SHP77 (cell line): ENCODE measurements around the gene TMEM116.
"Not testable (repeated sequence)": the region's sequence is repeated elsewhere in the genome, so short reads cannot be mapped to it uniquely, and the experiment has no call there.

ENCODE experiments used
- DNase-seq, 2 experiments: peaks; one replicate each; lab custom pipeline; 2025; lab: John Stamatoyannopoulos, UW

TMEM116 gene

DNA sequence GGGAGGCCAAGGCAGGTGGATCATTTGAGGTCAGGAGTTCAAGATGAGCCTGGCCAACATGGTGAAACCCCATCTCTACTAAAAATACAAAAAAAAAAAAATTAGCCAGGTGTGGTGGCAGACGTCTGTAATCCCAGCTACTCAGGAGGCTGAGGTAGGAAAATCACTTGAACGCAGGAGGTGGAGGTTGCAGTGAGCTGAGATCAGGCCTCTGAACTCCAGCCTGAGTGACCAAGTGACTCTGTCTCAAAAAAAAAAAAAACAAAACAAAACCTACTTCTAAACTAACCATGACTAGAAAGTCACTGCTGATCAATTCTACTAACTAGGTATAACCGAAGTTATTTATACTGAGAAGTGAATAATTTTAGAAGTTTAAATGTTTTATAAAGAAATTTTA lies 3.4 kb downstream of the TMEM116 start:
- DNase-seq: not testable (repeated sequence)

DNA sequence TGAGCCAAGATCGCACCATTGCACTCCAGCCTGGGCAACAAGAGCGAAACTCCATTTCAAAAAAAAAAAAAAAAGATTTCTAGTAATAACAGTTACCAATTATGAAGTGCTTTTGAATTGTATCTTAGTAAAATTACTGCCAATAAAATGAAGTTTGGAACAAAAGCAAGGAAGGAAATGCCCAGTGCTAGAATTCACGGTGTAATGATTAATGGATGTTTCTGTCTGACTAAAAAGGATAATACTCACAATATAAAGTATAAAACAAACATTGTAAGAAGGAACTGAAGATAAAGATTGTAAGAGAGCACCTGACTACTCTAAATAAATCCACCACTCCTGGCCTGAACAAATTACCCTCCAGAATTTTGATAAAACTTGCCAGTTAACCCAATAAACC lies 4.0 kb downstream of the TMEM116 start:
- no peak for DNase-seq

DNA sequence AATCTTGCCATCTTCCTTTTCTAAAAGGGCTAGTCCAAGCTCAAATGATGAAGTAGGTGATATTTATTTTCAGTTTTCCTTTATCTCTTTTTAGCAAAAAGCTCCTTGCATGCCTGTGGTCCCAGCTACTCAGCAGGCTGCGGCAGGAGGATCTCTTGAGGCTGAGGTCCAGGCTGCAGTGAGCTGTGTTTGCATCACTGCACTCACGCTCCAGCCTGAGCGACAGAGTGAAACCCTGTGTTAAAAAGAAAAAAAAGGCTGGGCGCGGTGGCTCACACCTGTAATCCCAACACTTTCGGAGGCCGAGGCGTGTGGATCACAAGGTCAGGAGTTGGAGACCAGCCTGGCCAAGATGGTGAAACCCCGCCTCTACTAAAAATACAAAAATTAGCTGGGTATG lies 5.0 kb downstream of the TMEM116 start:
- no peak for DNase-seq

DNA sequence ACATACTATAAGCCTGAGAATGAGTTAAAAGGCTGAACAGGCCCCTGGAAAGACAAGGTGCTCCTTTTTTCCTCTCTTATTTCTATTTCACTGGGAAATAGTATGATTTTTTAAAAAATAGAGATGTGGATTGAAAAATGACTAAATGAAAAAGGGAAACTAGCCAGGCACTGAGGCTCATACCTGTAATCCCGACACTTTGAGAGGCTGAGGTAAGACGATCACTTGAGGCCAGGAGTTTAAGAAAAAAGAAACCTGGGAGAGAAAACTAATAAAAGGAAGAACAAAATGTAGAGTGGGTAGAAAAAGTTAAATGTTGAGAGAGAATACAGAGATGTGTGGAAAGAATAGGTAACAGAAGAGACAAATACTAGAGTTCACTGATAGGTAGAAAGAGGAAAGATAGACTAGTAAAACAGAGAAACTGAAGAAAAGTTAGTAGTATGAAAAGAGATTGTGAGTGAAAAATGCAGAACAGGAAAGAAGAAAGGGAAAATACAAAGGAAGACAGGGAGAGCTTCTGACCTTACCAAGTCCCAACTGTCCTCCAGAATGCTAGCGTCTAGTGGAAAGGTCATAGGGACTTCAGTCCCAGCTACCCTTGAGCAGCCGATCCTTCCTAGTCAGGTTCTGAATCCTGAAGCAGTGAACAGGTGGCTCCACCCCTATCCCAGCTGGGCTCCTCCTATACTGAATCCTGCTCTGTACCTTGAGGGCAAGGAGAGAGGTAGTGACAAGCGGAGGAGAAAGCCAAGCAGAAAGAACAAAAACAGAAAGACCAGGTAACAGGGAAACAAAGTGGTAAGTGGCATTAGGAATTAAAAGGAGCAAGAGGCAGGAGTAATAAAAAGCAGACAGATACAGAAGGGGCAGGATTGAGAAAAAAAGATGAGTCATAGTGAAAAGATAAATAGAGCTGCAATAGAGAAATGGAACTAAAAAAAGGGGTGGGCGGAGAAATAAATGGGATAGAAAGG lies 7.3 kb downstream of the TMEM116 start:
- DNase-seq: peak in 1 of 2 experiments; percentile 30

DNA sequence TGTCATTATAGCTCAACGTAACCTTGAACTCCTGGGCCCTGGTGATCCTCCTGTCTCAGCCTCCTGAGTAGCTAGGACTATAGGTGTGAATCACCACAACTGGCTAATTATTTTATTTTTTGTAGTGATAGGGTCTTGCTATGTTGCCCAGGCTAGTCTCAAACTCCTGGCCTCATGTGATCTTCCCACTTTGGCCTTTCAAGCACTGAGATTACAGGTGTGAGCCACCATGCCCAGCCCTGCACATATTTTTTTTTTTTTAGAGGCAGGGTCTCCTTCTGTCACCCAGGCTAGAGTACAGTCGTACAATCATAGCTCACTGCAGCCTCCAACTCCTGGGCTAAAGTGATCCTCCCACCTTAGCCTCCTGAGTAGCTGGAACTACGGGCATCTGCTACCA lies 8.9 kb downstream of the TMEM116 start:
- no peak for DNase-seq

DNA sequence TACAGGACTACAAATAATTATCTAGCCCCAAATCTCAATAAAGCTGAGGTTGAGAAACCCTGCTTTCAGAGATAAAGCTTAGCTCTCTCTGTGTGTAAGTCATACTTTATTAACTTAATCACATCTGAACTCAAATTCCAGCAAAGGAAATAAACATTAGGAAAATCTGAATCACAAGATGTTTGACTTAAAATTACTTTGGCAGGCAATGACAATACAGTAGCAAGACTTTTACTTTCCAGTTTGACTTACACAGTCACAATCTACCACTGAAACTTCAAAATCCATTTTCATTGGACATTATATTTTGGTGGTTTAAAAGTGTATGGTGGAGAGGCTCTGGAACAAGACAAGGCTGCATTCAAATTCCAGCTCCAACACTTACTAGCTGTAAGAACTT lies 11.4 kb downstream of the TMEM116 start:
- DNase-seq: no peak

DNA sequence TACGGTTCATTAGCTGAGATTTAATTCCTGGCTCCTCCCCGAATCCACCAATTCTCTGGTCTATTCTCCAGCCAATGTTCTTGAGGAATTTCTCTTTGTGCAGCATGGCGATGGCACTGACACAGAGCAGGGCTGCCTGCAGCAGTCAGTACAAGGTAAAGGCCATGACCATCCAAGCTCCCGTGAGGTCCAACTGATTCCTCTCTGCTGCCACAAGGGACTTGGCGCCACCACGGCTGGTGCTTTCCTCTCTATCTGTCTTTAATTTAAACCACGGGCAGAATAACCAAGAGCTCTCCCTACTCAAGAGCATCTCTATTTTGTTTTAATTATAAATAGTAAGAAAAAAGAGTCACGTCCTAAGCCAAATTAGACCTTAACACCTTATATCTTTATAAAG lies 12.1 kb downstream of the TMEM116 start:
- DNase-seq: no peak

DNA sequence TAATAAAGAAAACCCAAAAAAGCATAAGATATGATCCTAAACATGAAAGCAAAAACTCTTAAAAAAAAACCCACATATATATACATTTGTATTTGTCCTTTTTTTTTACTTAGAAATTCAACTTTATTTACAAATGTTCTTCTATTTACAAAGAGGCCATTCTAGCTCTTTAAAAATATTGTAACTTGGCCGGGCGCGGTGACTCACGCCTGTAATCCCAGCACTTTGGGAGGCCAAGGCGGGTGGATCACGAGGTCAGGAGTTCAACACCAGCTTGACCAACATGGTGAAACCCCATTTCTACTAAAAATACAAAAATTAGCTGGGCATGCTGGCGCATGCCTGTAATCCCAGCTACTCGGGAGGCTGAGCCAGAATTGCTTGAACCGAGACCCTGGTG lies 13.8 kb downstream of the TMEM116 start:
- DNase-seq: not testable (repeated sequence)

DNA sequence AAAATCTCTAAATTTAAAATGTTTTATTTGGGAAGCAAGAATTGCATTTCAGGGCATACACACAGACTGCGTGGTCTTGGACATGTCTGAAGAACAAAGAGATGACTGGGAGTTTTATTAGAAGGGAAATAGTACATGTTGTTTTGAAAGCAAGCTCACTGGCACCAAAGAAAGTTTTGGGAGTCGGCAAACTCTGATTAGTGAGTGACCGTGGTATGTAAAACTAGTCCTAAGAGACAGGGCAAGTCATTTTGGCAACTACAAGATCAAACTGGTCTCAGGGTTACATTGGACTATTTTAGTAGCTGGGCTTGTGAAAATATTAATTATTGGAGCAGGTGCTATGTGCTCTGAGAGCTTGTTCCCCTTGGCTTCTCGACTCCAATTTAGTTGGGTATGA lies 14.9 kb downstream of the TMEM116 start:
- no peak for DNase-seq

DNA sequence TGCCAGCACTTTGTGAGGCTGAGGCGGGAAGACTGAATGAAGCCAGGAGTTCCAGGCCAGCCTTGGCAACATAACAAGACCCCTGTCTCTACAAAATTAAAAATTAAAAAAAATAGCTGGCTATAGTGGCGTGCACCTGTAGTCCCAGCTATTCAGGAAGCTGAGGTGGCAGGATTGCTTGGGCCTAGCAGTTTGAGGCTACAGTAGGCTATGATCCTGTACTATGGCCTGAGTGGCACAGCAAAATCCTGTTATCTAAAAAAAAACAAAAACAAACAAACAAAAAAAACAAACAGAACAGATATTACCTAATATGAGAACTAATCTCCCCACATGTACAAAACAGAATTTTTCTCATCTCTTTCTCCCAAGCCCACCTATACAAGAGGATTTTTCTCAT lies 15.7 kb downstream of the TMEM116 start:
- DNase-seq: no peak

DNA sequence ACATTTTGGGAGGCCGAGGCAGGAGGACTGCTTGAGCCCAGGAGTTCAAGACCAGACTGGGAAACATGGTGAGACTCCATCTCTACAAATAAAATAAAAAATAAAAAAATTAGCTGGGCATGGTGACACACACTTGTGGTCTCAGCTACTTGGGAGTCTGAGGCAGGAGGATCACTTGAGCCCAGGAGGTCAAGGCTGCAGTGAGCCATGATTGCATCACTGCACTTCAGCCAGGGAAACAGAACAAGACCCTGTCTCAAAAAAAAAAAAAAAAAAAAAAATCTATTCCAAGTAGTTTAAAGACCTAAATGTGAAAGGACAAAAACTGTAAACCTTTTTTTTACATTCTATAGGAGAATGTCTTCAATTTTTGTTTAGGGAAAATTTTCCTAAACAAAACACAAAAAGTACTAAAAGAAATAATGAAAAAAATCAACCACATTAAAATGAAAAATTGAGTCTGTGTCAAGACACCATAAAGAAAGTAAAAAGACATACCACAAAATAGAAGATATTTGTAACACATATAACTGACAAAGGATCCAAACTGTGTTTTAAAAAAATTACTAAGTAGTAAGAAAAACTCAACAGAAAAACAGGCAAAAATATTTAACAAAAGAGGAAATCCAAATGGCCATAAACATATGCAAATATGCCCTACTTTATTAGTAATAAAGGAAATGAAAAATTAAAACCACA lies 17.0 kb downstream of the TMEM116 start:
- no peak for DNase-seq

DNA sequence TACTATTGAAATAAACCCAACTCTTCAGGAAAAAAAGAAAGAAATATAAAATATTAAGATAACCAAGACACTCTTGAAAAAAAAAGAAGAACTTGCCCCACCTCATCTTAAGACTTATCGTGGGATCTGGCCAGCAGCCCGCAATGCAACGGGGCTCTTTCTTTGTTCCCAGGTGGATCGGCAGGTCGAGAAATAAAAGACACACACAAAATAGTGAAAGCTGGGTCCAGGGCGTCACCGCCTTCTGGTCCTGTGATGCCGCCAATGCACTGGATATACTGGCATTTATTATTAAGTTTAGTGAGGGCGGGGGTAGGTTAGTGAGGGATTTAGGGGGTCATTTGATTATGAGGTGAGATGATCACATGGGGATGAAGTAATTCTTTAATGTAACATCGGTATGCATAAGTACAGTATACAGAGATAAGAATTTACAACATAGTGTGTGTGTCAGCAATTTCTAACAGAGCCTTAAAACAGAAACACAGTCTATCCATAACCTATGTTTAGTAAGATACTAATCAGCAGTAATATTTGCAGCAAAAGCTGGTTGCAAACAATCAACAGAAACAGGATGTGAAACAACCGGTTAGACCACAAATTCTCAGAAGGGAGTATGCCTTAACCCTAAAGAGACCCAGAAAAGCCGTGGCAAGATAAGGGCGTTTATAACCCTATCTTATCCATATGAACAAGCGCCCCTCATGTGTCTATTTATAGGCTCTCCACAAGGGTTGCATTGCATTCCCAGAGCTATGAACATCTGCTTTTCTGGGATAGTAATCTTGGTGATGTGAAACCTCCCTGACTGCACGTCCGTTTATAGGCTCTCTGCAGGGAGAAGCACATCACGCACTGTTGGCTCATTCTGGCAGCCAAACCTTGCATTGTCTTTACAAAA lies 18.5 kb downstream of the TMEM116 start:
- not testable (repeated sequence) for DNase-seq

DNA sequence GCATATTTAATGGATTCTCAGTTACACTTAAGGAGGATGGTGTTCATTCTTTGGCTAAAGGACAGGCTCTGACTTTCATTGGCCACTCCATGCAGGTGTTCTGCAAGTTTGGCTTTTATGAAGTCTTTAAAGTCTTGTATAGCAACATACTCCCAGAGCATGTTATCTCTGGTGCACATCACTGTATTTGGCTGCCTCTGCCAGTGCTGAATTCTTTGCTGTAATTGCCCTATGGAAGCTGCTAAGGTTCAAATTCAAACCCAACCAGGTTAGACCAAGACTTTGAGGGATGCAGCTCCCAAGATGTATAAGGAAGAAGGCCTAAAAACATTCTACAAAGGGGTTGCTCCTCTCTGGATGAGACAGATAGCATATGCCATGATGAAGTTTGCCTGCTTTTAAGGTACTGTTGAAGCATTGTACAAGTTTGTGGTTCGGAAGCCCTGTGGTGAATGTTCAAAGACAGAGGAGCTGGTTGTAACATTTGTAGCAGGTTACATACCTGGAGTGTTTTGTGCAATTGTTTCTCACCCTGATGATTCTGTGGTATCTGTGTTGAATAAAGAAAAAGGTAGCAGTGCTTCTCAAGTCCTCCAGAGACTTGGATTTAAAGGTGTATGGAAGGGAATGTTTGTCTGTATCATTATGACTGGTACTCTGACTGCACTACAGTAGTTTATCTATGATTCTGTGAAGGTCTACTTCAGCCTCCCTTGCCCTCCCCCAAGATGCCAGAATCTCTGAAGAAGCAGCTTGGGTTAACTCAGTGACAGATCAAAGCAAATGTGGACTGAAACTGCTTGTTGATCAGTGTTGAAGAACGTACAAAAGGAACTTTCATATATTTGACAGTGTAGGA lies 19.4 kb downstream of the TMEM116 start:
- DNase-seq: no peak

DNA sequence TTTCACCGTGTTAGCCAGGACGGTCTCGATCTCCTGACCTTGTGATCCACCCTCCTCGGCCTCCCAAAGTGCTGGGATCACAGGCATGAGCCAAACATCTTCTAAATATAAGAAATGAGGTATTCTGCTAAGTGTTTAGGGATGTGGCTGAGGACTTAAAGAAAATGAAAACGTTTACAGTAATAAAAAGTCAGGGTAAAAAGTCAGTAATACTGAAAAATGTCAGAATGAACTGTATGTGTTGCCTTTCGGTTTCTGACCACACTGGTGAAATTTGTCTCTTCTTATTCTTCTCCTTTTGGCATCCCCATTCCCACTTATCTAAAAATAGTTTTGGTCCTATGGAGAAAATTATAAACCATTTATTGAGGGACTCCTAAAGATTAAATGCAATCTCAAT lies 20.5 kb downstream of the TMEM116 start:
- DNase-seq: no peak

DNA sequence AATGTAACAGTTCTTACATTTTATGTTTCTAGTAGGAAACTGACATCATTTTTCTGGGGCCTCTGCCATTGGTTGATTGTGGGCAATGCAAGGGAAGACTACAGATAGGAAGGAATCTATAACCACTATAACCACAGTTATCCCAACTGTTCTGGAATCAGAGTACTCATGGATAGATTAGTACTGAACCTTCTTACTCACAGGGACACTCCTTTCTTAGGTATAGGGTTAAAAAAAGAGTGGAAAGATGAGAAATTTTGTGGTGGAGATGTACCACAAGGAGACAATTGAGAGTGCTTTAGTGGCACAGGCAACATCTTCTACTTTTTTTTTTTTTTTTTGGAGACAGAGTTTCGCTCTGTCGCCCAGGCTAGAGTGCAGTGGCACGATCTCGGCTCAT lies 21.0 kb downstream of the TMEM116 start:
- no peak for DNase-seq

DNA sequence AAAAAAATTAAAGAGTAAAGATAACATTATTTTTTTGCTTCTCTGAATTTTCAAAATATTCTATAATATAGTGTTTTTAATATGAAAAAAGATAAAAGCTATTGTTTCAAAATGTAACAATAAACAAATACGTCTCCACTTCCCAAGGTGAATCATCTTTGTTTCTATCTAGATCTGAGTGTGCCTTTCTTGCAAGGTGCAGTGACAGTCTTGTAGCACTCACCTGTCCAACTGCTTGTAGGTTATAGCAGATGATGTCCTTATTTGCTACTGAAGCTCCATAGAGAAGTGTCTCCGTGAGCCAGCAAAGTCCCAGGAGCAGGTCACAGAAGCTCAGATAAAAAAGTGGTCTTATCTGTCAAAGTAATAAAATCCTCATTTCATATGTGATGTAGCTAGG lies 21.4 kb downstream of the TMEM116 start:
- no peak for DNase-seq

DNA sequence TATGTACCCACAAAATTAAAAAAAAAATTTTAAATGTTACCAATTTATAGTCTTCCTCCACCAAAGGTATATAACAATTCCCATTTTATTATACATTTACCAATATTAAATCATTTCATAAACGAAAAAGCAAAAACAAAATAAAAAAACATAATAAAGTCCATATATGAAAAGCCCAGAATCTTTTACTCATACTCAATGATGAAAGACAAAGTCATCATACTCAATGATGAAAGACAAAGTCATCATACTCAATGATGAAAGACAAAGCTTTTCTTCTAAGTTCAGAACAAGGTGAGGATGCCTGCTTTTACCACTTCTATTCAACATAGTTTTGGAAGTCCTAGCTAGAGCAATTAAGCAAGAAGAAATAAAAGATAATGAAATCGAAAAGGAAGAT lies 28.1 kb downstream of the TMEM116 start:
- DNase-seq: no peak

DNA sequence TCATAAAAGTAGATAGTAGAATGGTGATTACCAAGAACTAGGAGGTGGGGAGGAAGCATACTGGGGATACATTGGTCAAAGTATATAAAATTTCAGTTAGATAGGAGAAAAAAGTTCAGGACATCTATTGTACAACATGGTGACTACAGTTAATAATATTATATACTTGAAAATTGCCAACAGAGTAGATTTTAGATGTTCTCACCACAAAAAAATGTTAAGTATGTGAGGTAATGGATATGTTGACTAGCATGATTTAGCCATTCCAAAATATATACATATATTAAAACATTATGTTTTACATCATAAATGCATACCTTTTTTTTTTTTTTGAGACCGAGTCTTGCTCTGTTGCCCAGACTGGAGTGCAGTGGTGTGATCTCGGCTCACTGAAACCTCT lies 31.0 kb downstream of the TMEM116 start:
- DNase-seq: no peak

DNA sequence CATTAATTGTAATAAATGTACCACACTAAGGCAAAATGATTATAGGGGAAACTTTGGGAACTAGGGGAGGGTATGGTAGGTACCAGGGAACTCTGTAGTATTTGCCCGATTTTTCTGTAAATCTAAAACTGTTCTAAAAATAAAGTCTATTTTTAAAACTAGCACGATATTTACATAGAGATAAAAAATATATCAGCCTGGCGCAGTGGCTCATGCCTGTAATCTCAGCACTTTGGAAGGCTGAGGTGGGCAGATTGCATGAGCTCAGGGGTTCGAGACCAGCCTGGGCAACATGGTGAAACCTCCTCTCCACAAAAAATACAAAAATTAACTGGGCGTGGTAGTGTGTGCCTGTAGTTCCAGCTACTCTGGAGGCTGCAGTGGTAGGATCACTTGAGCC lies 32.4 kb downstream of the TMEM116 start:
- DNase-seq: no peak

DNA sequence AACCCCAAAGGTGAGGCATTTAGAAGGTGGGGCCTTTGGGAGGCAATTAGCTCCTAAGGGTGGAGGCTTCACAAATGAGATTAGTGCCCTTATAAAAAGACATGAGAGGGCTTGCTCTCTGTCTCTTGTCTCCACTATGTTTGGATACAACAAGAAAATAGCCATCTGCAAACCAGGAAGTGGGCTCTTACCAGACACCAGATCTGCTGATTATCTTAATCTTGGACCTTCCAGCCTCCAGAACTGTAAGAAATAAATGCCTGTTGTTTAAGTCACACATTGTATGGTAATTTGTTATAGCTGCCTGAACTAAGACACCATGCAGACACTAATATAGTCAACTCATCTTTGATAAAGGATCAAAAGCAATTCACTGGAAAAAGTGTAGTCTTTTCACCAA lies 34.4 kb downstream of the TMEM116 start:
- no peak for DNase-seq

DNA sequence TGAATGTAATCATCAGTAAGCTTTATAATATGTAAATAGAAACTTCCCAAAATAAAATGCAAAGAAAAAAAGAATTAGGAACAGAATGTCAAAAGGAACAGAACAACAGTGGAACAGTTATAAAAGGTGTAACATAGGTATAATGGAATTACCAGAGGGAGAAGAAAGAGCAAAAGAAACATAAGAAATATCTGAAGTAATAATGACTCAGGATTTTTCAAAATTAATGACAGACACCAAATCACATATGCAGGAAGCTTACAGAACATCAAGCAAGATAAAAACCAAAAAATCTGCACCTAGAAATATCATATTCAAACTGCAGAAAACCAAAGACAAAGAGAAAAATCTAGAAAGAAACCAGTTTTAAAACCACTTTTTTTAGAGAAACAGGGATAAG lies 36.1 kb downstream of the TMEM116 start:
- no peak for DNase-seq
